Activated CD4-positive, alpha-beta T cell treated with anti-CD3 and anti-CD28 coated beads, Interleukin-2, amount 50 U/mL, for 24 hours (primary cell): ENCODE data around the gene CHST4.
"Not testable (repeated sequence)": the region's sequence is repeated elsewhere in the genome, so short reads cannot be mapped to it uniquely, and the experiment has no call there.

Source experiments
- DNase-seq, 2 donors: peaks; one replicate each; pipeline ENCODE4 v3.0.0-alpha.2; 2020; ENCODE audit warnings: low read depth in 1 of 2, low spot score in 1 of 2

CHST4 gene

DNA sequence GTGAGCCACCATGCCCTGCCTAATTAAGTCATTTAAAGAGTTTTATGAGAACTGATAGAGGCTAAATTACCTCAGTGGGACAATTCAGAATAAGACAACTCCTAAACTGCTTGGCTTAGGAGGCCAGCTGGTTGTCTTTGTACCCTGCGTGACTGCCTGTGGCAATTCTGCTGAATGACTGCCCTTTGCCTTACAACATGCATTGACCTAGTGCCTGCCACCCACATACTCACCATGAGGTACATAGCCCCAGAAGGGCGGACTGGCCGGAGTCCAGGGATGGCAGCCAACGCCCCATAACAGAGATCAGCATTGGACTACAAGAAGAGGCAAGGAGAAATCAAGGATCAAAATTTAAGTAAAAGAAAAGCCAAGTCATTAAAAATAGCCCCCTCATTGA, 43.4 kb downstream of the CHST4 start:
- no peak for DNase-seq

DNA sequence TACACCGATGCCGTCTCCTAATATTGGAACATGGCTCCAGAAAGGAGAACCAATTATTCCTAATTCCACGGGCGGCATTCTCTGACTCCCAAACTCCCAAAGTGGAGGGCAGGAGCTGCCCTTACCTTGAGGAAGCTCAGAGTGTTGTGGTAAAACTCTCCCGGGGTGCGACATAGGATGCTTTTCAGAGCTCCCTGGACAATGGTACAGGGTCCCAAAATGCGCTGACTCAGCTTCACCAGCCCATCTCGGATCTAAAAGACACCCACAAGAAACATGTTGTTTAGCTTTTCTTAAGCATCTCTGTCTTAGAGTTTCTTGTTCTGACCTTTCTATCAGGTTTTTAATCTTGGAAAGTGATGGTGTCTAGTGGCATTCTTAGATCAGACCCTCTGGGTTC, 43.9 kb downstream of the CHST4 start:
- no peak for DNase-seq

DNA sequence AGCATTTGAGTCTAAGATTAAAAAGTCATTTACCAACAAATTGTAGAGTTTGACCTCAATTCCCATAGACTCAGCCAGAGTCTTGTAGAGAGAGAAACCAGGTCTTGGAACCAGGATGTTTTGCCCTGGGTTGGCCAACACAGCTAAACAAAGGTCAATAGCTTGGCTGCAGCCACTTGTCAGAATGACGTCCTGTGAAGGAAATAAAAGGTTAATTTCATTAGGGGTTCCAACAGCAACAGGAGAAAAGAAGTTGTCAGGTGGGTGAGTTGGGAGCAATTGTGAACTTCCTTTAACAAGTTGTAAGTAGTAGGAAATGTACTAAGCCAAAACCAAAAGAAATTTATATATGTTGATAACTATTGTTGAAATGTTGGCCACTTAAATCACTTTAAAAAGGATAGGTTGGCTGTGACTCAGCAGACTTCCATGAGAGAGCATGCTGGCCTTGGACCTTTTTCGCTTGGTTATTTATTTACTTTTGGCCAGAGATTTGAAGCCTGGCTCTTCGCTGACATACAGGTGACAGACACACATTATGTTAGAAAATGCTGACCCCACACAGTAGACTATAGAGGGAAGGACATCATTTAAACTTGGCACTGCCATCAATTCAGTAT, 46.4 kb downstream of the CHST4 start:
- no peak for DNase-seq

DNA sequence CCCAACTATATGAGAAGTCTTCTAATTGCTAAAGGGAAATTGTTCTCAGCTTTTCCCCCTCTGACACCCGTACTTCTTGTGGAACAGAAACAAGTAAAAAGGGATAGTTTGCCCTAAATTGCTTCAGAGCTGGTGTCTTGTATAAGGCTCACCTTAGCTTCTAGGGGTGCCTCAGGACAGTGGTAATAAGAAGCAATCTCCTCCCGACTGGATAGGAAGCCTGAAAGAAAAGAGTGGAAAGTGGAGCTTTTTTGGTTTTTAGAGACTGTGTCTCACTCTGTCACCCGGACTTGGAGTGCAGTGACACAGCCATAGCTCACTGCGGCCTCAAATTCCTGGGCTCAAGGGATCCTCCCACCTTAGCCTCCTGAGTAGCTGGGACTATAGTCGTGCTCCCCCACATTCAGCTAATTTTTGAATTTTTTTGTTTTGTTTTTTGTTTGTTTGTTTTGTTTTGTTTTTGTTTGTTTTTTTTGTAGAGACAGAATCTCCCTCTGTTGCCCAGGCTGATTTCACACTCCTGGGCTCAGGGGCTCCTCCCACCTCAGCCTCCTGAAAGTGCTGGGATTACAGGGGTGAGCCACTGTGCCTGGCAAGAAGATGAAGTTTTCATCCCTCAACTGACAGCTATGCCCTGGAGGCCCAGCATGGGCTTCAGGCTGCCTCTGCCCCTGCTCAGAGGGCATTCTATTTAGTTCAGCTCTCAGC, 47.3 kb downstream of the CHST4 start:
- DNase-seq = no peak

DNA sequence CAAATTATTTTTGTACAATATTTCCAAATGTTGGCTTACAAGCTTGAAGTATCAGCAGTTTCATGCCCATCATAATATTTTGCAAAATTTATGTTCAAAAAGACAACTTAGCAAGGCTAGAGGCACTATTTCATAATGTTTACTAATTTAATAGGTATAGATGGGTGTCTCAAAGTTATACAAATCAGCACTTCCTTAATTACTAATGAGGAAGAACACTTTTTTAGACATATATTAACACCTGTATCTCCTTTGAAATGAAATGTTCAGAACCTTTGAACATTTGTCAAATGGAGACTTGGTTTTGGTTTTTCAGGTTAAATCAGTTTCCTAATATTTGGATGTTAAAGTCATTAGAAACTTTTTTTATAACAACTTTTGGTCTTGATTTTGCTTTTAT, 48.5 kb downstream of the CHST4 start:
- DNase-seq = no peak

DNA sequence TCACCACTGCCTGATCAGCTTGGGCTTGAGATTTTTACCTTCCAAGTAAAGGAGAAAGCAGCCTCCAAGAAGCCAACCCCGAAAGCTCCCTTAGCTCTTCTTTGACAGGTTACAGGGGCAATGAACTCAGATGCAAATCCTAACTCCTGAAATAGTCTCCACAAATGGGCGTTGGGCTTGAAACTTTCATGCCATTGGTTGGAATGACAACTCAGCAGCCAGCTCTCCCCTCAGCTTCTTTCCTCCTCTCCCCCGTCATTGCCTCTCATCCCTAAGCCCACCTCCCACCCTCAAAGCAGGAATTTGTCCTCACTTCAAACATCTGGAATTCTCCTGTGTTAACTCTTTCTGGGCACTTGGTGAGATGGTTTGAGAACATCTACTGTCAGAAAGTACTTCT, 50.7 kb downstream of the CHST4 start, which contains the start of gene TAT:
Gene TAT, minus strand, starts transcription at position 122 of the 400 bp plus-strand sequence. CDS start 677 bp downstream, outside the sequence.
- no peak for DNase-seq

DNA sequence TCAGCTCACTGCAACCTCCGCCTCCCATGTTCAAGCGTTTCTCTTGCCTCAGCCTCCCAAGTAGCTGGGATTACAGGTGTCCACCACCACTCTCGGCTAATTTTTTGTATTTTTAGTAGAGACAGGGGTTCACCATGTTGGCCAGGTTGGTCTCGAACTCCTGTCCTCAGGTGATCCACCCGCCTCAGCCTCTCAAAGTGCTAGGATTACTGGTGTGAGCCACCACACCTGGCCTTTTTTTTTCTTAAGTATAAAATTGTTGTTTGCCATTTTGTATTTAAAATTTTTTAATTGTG, 56.3 kb downstream of the CHST4 start:
- not testable (repeated sequence) for DNase-seq

DNA sequence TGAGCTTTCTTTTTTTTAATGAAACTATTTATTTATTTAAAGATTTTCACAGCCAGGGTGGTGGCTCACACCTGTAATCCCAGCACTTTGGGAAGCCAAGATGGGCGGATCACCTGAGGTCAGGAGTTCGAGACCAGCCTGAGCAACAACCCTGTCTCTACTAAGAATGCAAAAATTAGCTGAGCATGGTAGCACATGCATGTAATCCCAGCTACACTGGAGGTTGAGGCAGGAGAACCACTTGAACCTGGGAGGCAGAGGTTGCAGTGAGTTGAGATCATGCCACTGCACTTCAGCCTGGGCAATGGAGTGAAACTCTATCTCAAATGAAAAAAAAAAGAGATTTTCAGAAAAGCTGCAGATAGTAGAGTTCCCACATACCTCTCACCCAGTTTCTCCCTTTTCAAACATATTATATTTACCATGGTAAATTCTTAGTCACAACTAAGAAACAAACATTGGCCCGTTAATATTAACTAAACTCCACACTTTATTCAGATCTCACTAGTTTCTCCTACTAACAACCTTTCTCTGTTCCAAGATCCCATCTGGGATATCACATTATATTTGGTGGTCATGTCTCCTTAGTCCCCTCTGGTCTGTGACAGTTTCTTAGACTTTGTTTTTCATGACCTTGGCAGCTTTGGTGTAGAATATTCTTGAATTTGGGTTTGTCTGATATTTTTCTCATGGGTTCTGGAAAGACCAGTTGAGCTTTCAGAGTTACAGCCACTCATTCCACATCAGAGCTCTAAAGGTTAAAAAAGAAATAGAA, 58.5 kb downstream of the CHST4 start:
- no peak for DNase-seq

DNA sequence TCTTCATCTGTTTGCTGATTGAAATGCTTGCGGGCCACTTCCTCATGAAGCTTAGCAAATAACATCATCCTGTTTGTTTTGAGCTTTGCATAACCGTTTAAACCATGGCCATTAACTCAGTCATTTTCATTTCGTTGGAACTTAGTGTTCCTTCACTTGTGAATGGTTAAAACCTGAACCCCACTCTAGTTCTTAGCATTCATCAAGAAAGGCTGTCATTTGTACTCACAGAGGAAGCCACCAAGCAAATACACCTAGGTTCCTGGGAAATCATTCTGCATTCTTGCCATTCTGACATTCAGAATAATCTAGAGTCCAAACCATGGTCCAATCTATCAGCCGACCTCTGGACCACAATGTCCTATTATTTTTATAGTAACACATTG, 59.1 kb downstream of the CHST4 start:
- DNase-seq = no peak
